ENCODE measurements around the gene SNED1.

GRCh38 chr2:241011296-241011600 is 12.8 kb downstream of the SNED1 start:
- TF ChIP-seq CTCF (conservative IDR thresholded peaks at IDR 0.05; ENCODE audit: low read length) (no peak), EZH2phosphoT487 (IDR thresholded peaks at IDR 0.05; ENCODE audit: borderline replicate concordance, low read depth, low read length) (no peak)

All from OCI-LY7 (cell line).